WTC11 (cell line): ENCODE data around the gene FAS. TPM values are rescaled to one million over a fixed set of nuclear protein-coding genes. Genes with fewer than 3 reads are reported as not detected.

Experiments
- ATAC-seq: fragments of 200-7000 bp; cut with Tn5 transposase; 2 replicates; pipeline ENCODE4 v1.10.0; 2021; ENCODE audit warnings: mild to moderate bottlenecking, moderate library complexity
- CTCF ChIA-PET: fragments of 300-600 bp; sonication (Branson Sonifier 250); formaldehyde crosslinking; loops from one replicate; lab custom pipeline; 2021; ENCODE audit warnings: antibody characterized with exemption; lab: Charles Lee
- POLR2A ChIA-PET: fragments of 350-600 bp; sonication (Branson Sonifier 250); formaldehyde crosslinking; loops from one replicate; lab custom pipeline; 2021; ENCODE audit warnings: antibody characterized with exemption; lab: Charles Lee
- DNase-seq: peaks from one replicate; pipeline ENCODE4 v3.0.0; 2021; ENCODE audit warnings: low spot score
- H3K27ac Mint-ChIP-seq: 2 replicates; pipeline ENCODE4 v1.8.0; 2021; ENCODE audit warnings: mixed read lengths
- H3K27me3 Mint-ChIP-seq: 2 replicates; pipeline ENCODE4 v1.8.0; 2021; ENCODE audit warnings: low read depth, mild to moderate bottlenecking, moderate library complexity, mixed read lengths
- H3K36me3 Mint-ChIP-seq: 2 replicates; pipeline ENCODE4 v1.8.0; 2021; ENCODE audit warnings: mixed read lengths
- H3K4me1 Mint-ChIP-seq: 2 replicates; pipeline ENCODE4 v1.8.0; 2022; ENCODE audit warnings: mixed read lengths
- H3K4me3 Mint-ChIP-seq: 2 replicates; pipeline ENCODE4 v1.8.0; 2021; ENCODE audit warnings: mild to moderate bottlenecking, moderate library complexity, mixed read lengths
- H3K9me3 Mint-ChIP-seq: 2 replicates; pipeline ENCODE4 v1.8.0; 2021; ENCODE audit warnings: mixed read lengths
- ATF1 ChIP-seq: sonication (generic); formaldehyde crosslinking; IDR thresholded peaks from 2 replicates; pipeline ENCODE4 v1.8.1; 2023; ENCODE audit warnings: mild to moderate bottlenecking, moderate library complexity, missing genetic modification reagents
- EMX1 ChIP-seq: fragments of 250-450 bp; sonication (Bioruptor Pico); IDR thresholded peaks from 2 replicates; pipeline ENCODE4 v1.8.0; 2021; ENCODE audit warnings: mild to moderate bottlenecking
- ETV6 ChIP-seq: sonication (generic); formaldehyde crosslinking; IDR thresholded peaks from 2 replicates; pipeline ENCODE4 v1.8.1; 2022; ENCODE audit warnings: mild to moderate bottlenecking, missing genetic modification reagents
- GABPB1 ChIP-seq: sonication (generic); formaldehyde crosslinking; IDR thresholded peaks from 2 replicates; pipeline ENCODE4 v1.8.1; 2023; ENCODE audit warnings: mild to moderate bottlenecking, missing genetic modification reagents
- IRF2 ChIP-seq: sonication (generic); formaldehyde crosslinking; IDR thresholded peaks from 2 replicates; pipeline ENCODE4 v1.8.0; 2022; ENCODE audit warnings: low read depth, missing genetic modification reagents, borderline replicate concordance
- JAZF1 ChIP-seq: fragments of 250-450 bp; sonication (Bioruptor Pico); IDR thresholded peaks from 2 replicates; pipeline ENCODE4 v1.9.0; 2021; ENCODE audit warnings: moderate library complexity, mild to moderate bottlenecking, inconsistent platforms
- JUN ChIP-seq: sonication (generic); formaldehyde crosslinking; IDR thresholded peaks from 2 replicates; pipeline ENCODE4 v1.8.0; 2023; ENCODE audit warnings: mild to moderate bottlenecking, missing genetic modification reagents
- NR1H2 ChIP-seq: sonication (generic); formaldehyde crosslinking; IDR thresholded peaks from 2 replicates; pipeline ENCODE4 v1.9.0; 2021; ENCODE audit warnings: mild to moderate bottlenecking, moderate library complexity, missing genetic modification reagents
- OVOL2 ChIP-seq: fragments of 250-450 bp; sonication (Bioruptor Pico); IDR thresholded peaks from 2 replicates; pipeline ENCODE4 v1.9.0; 2021; ENCODE audit warnings: mild to moderate bottlenecking, borderline replicate concordance
- SP1 ChIP-seq: sonication (generic); formaldehyde crosslinking; conservative IDR thresholded peaks from 2 replicates; pipeline ENCODE4 v1.8.1; 2022; ENCODE audit warnings: missing genetic modification reagents
- ZNF232 ChIP-seq: sonication (generic); formaldehyde crosslinking; IDR thresholded peaks from 2 replicates; pipeline ENCODE4 v1.8.0; 2022; ENCODE audit warnings: mild to moderate bottlenecking, missing genetic modification reagents
- total RNA-seq: library from RNA; stranded (reverse); gene quantifications from 3 replicates; pipeline ENCODE4 v1.2.3, GENCODE V29; 2021
- TF ChIP-seq, protein P1 (sequence below): sonication (generic); formaldehyde crosslinking; IDR thresholded peaks from 2 replicates; pipeline ENCODE4 v1.8.0; 2022; ENCODE audit warnings: mild to moderate bottlenecking, missing genetic modification reagents
- TF ChIP-seq, protein P2 (sequence below): fragments of 250-450 bp; sonication (Bioruptor Pico); conservative IDR thresholded peaks from 2 replicates; pipeline ENCODE4 v1.9.0; 2021; ENCODE audit warnings: mild to moderate bottlenecking
- TF ChIP-seq, protein P3 (sequence below): sonication (generic); formaldehyde crosslinking; conservative IDR thresholded peaks from 2 replicates; pipeline ENCODE4 v1.8.1; 2023; ENCODE audit warnings: mild to moderate bottlenecking, low read depth, missing genetic modification reagents, moderate library complexity
- TF ChIP-seq, protein P4 (sequence below): sonication (generic); formaldehyde crosslinking; IDR thresholded peaks from 2 replicates; pipeline ENCODE4 v1.8.0; 2023; ENCODE audit warnings: missing genetic modification reagents, mild to moderate bottlenecking, borderline replicate concordance
- TF ChIP-seq, protein P5 (sequence below): fragments of 250-450 bp; sonication (Bioruptor Pico); IDR thresholded peaks from 2 replicates; pipeline ENCODE4 v1.9.0; 2021; ENCODE audit warnings: moderate library complexity, mild to moderate bottlenecking, inconsistent platforms, borderline replicate concordance
- TF ChIP-seq, protein P6 (sequence below): fragments of 250-450 bp; sonication (Bioruptor Pico); IDR thresholded peaks from 2 replicates; pipeline ENCODE4 v1.8.0; 2021; ENCODE audit warnings: mild to moderate bottlenecking
- TF ChIP-seq, protein P7 (sequence below): fragments of 200-600 bp; IDR thresholded peaks from 2 replicates; pipeline ENCODE4 v1.8.0; 2022; ENCODE audit warnings: antibody characterized with exemption

Gene FAS
- total RNA-seq, 1 experiment from 2014 or later, result 4.1 TPM

DNA sequence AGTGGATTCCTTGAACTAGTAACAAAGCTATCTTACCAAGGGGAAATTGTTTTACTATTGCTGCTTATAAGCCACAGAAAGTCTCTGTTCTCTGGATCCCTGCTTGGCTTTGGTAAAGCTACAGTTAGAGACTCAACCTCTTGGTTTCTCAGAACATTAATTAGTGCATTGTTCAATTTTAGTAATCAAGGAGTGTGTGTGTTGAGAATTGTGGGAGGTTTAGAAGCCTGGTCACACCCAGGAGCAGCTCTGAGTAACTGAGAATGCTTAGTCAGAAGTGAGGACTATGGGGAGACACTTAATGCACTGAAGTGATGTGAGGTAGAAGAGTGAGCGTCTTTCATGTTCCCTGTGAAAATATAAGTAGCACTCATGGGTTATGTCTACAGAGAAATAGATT, 29.8 kb upstream of the FAS start (continued):
- TF ChIP-seq NR1H2 (no peak), IRF2 (CRISPR knock-in tag) (no peak)

DNA sequence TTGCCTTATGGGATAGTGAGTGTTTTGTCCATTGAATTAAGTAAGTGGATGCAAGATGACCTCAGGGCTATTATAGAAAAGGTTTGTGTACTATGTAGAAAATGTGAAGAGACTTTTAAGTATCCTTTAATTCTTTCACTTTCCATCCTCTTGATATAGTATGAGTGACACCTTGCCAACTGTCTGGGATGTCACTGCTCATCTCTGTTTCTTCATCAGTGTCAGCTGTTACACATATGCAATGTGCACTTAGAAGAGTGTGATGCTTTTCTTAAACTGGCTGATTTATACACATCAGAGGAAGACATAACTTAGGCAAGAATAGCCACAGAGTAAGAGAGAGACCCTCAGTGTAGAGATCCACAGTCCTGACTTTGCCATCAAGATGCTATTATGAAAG, 29.3 kb upstream of the FAS start:
- DNase-seq, result no peak
- TF ChIP-seq, protein P1, sequence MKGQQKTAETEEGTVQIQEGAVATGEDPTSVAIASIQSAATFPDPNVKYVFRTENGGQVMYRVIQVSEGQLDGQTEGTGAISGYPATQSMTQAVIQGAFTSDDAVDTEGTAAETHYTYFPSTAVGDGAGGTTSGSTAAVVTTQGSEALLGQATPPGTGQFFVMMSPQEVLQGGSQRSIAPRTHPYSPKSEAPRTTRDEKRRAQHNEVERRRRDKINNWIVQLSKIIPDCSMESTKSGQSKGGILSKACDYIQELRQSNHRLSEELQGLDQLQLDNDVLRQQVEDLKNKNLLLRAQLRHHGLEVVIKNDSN (CRISPR knock-in tag), result no peak
- TF ChIP-seq SP1 (CRISPR knock-in tag) (no peak), ATF1 (CRISPR knock-in tag) (no peak), JAZF1 (CRISPR knock-in tag) (no peak), ETV6 (no peak), OVOL2 (no peak), JUN (CRISPR knock-in tag) (no peak), GABPB1 (no peak), NR1H2 (no peak), ZNF232 (CRISPR knock-in tag) (no peak), EMX1 (CRISPR knock-in tag) (no peak)
- TF ChIP-seq, protein P2, sequence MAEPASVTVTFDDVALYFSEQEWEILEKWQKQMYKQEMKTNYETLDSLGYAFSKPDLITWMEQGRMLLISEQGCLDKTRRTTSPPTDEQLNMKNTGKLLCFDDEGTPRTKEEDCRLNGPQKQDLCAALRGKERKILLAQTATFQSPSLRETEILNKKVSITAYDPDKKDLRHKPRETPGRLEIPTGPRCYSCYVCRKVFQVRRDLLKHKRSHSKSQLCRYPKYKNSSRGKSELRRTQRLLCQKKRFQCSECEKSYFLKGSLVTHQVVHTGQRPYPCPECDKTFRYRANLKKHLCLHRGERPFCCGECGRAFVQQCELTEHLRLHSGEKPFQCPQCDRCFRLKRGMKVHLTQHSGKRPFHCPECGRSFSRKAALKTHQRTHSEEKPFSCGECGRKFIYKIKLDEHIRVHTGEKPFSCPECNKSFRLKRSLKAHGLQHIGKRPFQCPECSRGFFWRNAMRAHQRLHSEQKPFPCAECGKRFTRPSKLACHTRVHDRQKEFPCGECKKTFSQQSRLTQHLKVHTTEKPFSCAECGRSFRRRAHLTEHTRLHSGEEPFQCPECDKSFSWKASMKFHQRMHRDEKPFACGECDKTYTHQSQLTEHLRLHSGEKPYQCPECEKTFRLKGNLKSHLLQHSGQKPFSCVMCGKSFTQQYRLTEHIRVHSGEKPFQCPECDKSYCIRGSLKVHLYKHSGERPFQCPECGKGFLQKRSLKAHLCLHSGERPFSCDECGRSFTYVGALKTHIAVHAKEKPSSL, result no peak
- TF ChIP-seq, protein P3, sequence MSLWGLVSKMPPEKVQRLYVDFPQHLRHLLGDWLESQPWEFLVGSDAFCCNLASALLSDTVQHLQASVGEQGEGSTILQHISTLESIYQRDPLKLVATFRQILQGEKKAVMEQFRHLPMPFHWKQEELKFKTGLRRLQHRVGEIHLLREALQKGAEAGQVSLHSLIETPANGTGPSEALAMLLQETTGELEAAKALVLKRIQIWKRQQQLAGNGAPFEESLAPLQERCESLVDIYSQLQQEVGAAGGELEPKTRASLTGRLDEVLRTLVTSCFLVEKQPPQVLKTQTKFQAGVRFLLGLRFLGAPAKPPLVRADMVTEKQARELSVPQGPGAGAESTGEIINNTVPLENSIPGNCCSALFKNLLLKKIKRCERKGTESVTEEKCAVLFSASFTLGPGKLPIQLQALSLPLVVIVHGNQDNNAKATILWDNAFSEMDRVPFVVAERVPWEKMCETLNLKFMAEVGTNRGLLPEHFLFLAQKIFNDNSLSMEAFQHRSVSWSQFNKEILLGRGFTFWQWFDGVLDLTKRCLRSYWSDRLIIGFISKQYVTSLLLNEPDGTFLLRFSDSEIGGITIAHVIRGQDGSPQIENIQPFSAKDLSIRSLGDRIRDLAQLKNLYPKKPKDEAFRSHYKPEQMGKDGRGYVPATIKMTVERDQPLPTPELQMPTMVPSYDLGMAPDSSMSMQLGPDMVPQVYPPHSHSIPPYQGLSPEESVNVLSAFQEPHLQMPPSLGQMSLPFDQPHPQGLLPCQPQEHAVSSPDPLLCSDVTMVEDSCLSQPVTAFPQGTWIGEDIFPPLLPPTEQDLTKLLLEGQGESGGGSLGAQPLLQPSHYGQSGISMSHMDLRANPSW (CRISPR knock-in tag), result no peak
- TF ChIP-seq, protein P4, sequence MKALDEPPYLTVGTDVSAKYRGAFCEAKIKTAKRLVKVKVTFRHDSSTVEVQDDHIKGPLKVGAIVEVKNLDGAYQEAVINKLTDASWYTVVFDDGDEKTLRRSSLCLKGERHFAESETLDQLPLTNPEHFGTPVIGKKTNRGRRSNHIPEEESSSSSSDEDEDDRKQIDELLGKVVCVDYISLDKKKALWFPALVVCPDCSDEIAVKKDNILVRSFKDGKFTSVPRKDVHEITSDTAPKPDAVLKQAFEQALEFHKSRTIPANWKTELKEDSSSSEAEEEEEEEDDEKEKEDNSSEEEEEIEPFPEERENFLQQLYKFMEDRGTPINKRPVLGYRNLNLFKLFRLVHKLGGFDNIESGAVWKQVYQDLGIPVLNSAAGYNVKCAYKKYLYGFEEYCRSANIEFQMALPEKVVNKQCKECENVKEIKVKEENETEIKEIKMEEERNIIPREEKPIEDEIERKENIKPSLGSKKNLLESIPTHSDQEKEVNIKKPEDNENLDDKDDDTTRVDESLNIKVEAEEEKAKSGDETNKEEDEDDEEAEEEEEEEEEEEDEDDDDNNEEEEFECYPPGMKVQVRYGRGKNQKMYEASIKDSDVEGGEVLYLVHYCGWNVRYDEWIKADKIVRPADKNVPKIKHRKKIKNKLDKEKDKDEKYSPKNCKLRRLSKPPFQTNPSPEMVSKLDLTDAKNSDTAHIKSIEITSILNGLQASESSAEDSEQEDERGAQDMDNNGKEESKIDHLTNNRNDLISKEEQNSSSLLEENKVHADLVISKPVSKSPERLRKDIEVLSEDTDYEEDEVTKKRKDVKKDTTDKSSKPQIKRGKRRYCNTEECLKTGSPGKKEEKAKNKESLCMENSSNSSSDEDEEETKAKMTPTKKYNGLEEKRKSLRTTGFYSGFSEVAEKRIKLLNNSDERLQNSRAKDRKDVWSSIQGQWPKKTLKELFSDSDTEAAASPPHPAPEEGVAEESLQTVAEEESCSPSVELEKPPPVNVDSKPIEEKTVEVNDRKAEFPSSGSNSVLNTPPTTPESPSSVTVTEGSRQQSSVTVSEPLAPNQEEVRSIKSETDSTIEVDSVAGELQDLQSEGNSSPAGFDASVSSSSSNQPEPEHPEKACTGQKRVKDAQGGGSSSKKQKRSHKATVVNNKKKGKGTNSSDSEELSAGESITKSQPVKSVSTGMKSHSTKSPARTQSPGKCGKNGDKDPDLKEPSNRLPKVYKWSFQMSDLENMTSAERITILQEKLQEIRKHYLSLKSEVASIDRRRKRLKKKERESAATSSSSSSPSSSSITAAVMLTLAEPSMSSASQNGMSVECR, result no peak
- TF ChIP-seq, protein P5, sequence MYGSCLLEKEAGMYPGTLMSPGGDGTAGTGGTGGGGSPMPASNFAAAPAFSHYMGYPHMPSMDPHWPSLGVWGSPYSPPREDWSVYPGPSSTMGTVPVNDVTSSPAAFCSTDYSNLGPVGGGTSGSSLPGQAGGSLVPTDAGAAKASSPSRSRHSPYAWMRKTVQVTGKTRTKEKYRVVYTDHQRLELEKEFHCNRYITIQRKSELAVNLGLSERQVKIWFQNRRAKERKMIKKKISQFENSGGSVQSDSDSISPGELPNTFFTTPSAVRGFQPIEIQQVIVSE, result no peak
- TF ChIP-seq, protein P6, sequence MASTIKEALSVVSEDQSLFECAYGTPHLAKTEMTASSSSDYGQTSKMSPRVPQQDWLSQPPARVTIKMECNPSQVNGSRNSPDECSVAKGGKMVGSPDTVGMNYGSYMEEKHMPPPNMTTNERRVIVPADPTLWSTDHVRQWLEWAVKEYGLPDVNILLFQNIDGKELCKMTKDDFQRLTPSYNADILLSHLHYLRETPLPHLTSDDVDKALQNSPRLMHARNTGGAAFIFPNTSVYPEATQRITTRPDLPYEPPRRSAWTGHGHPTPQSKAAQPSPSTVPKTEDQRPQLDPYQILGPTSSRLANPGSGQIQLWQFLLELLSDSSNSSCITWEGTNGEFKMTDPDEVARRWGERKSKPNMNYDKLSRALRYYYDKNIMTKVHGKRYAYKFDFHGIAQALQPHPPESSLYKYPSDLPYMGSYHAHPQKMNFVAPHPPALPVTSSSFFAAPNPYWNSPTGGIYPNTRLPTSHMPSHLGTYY, result no peak
- TF ChIP-seq, protein P7, sequence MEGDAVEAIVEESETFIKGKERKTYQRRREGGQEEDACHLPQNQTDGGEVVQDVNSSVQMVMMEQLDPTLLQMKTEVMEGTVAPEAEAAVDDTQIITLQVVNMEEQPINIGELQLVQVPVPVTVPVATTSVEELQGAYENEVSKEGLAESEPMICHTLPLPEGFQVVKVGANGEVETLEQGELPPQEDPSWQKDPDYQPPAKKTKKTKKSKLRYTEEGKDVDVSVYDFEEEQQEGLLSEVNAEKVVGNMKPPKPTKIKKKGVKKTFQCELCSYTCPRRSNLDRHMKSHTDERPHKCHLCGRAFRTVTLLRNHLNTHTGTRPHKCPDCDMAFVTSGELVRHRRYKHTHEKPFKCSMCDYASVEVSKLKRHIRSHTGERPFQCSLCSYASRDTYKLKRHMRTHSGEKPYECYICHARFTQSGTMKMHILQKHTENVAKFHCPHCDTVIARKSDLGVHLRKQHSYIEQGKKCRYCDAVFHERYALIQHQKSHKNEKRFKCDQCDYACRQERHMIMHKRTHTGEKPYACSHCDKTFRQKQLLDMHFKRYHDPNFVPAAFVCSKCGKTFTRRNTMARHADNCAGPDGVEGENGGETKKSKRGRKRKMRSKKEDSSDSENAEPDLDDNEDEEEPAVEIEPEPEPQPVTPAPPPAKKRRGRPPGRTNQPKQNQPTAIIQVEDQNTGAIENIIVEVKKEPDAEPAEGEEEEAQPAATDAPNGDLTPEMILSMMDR, result no peak
- H3K27me3 Mint-ChIP-seq, result no peaks in the 10 kb centered on the region
- H3K9me3 Mint-ChIP-seq, result no peaks in the 10 kb centered on the region
- H3K27ac Mint-ChIP-seq, result no peak overlapping the region
- H3K4me1 Mint-ChIP-seq, result peaks cover 16% of the 10 kb centered on the region
- H3K4me3 Mint-ChIP-seq, result no peak overlapping the region
- no peaks in the 10 kb centered on the region for H3K36me3 Mint-ChIP-seq
- CTCF ChIA-PET, result no interaction called here
- POLR2A ChIA-PET, result no interaction called here
- no peak for ATAC-seq
